HG03432 (cell line): Measurements from ENCODE around the gene RXRA.

Experiments
- ATAC-seq: cut with Tn5 transposase; IDR thresholded peaks from one replicate; pipeline ENCODE4 v1.9.1; 2021; ENCODE audit warnings: mild to moderate bottlenecking, moderate library complexity; ENCODE audit not compliant: unreplicated experiment

Gene RXRA

GRCh38 chr9:134336228-134336627 is 10.0 kb downstream of the RXRA start:
- no peak for ATAC-seq

DNA sequence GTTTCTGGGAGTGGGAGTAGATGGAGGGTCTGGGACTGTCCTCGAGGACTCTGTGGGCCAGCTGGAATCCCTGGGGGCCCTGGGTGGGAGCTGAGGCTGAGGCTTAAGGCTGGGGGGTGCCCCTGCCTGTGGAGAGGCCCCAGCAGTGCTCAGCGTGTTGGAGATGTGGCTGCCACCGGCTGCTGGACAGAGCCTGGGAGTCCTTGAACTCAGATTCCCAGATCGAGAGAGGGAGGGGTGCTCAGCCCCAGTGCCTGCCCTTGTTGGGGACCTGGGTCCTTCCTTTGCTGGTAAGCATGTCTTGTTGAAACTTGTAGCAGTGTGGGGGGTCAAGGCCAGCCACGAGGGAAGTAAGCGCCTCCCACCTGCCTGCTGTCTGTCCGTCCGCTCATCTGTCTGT is 10.7 kb downstream of the RXRA start:
- no peak for ATAC-seq

DNA sequence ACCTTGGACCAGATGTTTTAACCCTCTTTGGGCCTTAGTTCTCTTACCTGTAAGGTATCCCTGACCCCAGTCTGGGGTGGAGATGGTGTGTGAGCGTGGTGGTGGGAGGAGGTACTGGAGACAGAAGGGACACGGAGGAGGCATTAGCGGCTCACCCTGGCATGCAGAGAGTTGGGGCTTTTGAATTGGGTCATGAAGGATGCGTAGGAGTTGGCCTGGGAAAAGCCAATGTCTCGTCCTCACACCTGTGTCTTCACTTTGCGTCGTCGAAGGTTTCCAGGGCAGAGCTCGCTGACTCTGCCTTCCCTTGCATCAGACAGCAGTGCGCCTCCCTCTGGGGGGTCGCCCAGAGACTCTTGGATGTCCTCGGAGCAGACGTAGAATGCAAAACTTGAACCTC is 11.2 kb downstream of the RXRA start:
- ATAC-seq = no peak

- no peak for ATAC-seq
Observed at GRCh38 chr9:134338394-134339182, 12.3 kb downstream of the RXRA start.

GRCh38 chr9:134339183-134339806 is 13.0 kb downstream of the RXRA start:
- no peak for ATAC-seq

GRCh38 chr9:134340475-134341160 is 14.4 kb downstream of the RXRA start:
- ATAC-seq = no peak

GRCh38 chr9:134341306-134341705 is 15.1 kb downstream of the RXRA start:
- ATAC-seq = no peak

GRCh38 chr9:134341929-134342745 is 15.9 kb downstream of the RXRA start:
- ATAC-seq = no peak

DNA sequence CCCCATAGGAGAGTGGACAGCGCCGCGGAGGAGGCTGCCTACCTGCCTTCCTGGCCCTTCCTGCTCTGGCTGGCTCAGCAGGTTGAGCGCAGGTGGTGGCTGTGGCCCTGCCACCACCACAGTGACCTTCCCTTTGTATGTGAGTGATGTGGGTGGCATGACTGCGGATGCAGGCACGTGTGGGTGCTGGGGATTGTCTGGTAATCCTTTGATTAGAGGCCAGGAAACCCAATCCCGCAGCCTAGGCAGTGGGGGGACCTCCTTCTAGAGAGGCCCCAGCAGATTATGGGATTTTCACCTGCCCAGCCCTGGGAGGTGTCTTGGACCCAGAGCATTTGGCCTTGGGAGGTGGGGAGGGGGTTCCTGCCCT is 16.5 kb downstream of the RXRA start:
- ATAC-seq = no peak

DNA sequence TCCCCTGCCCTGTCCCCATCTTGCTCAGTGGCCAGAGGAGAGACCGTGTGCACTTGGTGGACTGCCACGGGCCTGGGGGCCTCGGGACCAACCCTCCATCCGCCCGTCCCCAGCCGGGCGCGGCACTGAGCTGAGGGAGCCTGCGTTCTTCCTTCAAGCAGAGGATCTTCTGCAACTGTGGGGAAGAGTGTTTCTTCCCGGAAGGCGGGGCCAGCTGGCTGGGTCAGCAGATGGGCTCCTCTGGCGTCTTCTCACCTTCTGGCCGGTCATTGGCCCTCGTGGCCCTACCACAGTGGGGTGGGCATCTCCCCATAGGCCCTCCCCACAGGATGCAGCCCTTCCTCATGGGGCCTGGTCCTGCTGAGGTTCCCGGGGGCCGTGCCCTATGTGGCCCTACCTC is 17.4 kb downstream of the RXRA start:
- ATAC-seq = no peak

GRCh38 chr9:134344068-134344799 is 18.0 kb downstream of the RXRA start:
- ATAC-seq = no peak

DNA sequence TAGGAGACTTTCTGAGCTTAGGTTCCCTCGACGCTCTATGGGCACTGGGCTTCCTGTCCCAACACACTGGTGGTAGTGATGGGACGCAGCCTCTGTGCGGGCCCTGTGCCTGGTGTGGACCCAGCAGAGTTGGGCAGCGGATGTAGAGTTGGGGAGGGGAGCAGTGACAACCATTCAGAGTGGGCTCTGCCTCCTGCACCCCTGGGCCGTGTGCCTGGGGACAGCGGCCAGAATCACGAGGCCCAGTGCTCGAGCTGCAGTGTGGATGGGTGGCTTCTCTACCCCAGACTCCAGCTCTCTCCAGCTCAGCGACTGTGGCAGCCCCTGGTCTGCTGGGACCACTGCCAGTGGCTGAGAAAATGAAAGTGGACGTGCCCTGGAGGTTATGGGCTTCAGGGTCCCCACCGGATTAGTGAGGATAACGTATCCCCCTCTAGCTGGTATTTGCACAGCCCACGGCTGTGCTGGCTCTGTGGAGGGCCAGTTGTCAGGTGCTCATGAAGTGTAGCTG is 18.6 kb downstream of the RXRA start:
- ATAC-seq = no peak

GRCh38 chr9:134345737-134346136 is 19.5 kb downstream of the RXRA start:
- ATAC-seq = no peak

GRCh38 chr9:134346151-134346550 is 19.9 kb downstream of the RXRA start:
- no peak for ATAC-seq

- ATAC-seq = no peak
Observed at GRCh38 chr9:134346840-134347583, 20.8 kb downstream of the RXRA start.

DNA sequence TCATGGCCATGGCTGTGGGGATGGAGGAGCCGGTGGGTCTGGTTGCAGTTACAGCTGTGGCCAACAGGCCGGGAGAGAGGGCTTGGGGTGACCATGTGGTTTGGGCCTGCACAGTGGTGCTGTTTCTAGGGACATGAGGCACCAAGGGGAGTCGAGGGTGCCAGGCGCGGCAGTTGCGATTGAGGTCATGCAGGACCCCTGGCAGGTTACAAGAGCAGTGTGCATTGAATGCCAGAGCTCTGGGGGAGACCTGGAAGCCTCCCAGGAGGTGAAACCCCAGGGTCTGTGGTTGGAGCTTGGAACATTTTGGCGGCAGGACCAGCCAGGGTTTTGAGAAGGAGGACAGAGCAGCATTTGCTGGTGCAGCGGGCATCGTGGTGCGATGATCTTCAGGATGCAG is 21.7 kb downstream of the RXRA start:
- ATAC-seq = no peak

- ATAC-seq = no peak
Observed at GRCh38 chr9:134348404-134349155, 22.3 kb downstream of the RXRA start.

DNA sequence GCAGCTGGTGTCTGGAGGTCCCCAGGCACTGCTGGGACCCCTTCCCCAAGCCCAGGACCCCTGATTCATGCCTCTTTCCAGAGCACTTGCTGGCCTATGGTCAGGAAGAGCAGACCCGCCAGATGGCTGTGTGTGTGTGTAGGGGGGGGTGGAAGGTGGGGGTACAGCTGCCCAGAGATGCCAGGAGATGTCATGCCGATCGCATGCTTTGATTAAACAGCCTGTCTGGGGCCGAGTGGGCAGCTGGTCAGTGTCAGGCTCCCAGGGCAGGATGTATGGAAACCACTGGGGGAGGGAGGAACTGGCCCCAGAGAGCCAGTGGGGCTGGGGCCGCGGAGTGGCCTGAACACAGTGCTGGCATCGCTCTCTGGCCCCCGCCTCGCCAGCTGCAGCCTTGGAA is 23.7 kb downstream of the RXRA start:
- no peak for ATAC-seq

DNA sequence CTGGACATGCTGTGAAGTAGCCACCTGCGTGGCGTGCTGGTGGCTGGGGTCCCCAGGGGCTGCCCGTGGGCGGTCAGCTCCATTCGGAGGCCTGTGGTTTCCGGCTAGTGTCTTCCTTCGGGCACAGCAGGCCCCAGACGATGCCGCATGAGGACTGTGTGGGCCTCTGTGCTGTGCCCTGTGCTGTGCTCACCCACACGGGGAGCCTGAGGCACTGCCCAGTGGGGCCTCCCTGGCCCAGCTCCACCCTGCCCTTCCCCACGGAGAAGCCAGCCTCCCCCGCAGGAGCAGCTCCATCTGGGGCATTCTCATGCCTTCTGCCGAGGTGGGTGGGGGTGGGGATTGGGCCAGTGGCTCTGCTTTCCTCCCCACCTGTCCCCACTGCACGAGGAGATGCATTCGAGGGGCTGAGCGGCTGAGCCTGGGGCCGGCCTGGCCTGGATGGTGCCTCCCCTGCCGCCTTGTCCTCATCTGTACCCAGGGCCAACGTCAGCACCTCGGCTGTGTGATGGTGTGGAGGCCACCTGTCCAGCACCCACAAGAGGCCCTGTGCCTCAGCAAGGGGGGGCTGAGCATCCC is 24.2 kb downstream of the RXRA start:
- no peak for ATAC-seq
